Left ventricle myocardium inferior (tissue), 1 donor: Measurements from ENCODE around the gene SLC48A1. TPM values are rescaled to one million over a fixed set of nuclear protein-coding genes. Genes with fewer than 3 reads are reported as not detected.

Source experiments
- DNase-seq: peaks from one replicate; pipeline ENCODE4 v3.0.0-alpha.2; 2020
- H3K27ac ChIP-seq: fragments of 200-600 bp; replicated peaks from 2 replicates; pipeline ENCODE4 v1.8.0; 2021
- H3K27me3 ChIP-seq: fragments of 200-600 bp; 2 replicates; pipeline ENCODE4 v1.8.0; 2021; ENCODE audit warnings: low read depth
- H3K36me3 ChIP-seq: fragments of 200-600 bp; 2 replicates; pipeline ENCODE4 v1.8.0; 2021
- H3K4me1 ChIP-seq: fragments of 200-600 bp; 2 replicates; pipeline ENCODE4 v1.8.0; 2021
- H3K4me3 ChIP-seq: fragments of 200-600 bp; 2 replicates; pipeline ENCODE4 v1.8.0; 2021; ENCODE audit warnings: mild to moderate bottlenecking, moderate library complexity
- H3K9me3 ChIP-seq: fragments of 200-600 bp; replicated peaks from 2 replicates; pipeline ENCODE4 v1.8.0; 2021
- CTCF ChIP-seq: fragments of 200-600 bp; IDR thresholded peaks from 2 replicates; pipeline ENCODE4 v1.8.0; 2021; ENCODE audit warnings: antibody characterized with exemption, mild to moderate bottlenecking, borderline replicate concordance
- intact Hi-C: fragments of 100-400 bp; cut with micrococcal nuclease; formaldehyde crosslinking; loops from one replicate; pipeline ENCODE4 v1.11.0; 2022
- total RNA-seq: library from RNA; stranded (reverse); fragmentation: NEBNext Ultra II Directional; extraction: Animal tissue kit (Norgen Biotek cat#: 25700); gene quantifications from one replicate; pipeline ENCODE4 v1.2.1, GENCODE V29; 2021
- donor health status: DM: no; HTN: yes; CAD: no; lungs with severe emphysema.

SLC48A1 gene
- total RNA-seq, 1 donor from 2014 or later, result 25.3 TPM

DNA sequence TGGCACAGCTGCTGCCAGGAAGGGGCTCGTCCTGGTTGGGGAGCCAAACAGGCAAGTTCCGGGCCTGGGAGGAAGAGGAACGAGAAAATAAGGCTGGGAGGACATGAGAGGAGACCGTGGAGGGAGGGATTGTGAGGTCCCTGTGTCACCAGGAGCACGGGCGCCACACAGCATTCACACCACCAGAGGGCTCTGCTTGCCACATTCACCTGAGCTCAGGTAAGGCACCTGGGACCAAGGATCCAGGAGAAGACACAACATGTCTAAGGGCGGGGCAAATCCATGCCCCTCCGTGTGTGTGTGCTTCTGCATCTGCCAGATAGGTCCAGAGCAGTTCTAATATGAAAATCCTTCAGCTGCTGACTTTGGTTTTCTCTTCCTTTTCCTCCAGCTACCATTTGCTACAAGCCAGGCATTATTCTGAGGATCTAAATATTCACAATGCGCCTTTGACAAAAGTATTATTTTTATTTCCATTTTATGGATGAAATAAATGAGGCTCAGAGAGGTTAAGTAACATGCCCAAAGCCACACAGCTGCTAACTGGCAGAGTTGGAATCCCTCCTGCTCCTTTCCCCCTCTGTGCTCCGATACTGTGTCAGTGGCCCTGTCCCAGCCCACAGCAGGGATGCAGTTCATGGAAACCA, 28.9 kb upstream of the SLC48A1 start:
- peaks cover 51% of the 10 kb centered on the region for H3K4me1 ChIP-seq
- no peak for DNase-seq
- H3K4me3 ChIP-seq, result no peak overlapping the region
- H3K36me3 ChIP-seq, result peaks cover 28% of the 10 kb centered on the region
- no peaks in the 10 kb centered on the region for H3K9me3 ChIP-seq
- no peaks in the 10 kb centered on the region for H3K27me3 ChIP-seq
- TF ChIP-seq CTCF, result peak; percentile 49
- intact Hi-C loops, result no loop called here
- H3K27ac ChIP-seq, result no peak overlapping the region

DNA sequence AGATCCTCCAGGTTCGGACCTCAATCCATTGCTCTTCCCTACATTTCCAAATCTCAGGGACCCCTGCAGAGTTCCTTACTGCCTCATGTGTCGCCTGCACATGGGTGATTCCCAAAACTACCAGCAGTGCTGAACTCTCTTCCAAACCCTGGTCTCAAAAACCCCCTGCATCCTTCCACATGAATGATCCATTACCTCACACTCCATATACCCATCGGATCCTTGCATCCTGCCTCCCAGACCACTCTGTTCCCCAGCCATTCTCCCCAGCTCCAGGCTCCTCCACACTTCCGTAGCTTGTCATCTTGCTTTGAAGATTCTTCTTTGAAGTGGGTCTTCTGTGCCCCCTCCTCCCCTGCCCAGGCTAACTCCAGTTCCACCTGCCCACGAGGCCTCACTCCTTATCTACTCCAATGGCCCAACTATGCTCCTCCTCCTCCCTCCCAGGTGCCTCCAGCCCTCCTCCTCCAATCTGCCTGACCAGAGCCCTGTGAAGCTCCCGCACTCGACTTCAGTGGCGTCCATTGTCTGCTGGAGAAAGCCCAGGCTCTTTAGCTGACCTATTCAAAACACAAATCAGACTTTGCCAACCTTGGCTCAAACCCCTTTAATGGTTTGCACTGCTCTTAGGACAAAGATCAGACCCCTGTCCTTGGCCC, 28.1 kb upstream of the SLC48A1 start:
- no peak overlapping the region for H3K4me3 ChIP-seq
- TF ChIP-seq CTCF, result no peak
- no peaks in the 10 kb centered on the region for H3K27me3 ChIP-seq
- DNase-seq, result no peak
- H3K36me3 ChIP-seq, result peaks cover 28% of the 10 kb centered on the region
- H3K4me1 ChIP-seq, result peaks cover 44% of the 10 kb centered on the region
- H3K9me3 ChIP-seq, result no peaks in the 10 kb centered on the region
- H3K27ac ChIP-seq, result peak overlapping the region; percentile 2
- intact Hi-C loops, result no loop called here

- intact Hi-C loops, result no loop called here
- peaks cover 35% of the 10 kb centered on the region for H3K36me3 ChIP-seq
Observed at GRCh38 chr12:47745485-47746041, 27.5 kb upstream of the SLC48A1 start.

DNA sequence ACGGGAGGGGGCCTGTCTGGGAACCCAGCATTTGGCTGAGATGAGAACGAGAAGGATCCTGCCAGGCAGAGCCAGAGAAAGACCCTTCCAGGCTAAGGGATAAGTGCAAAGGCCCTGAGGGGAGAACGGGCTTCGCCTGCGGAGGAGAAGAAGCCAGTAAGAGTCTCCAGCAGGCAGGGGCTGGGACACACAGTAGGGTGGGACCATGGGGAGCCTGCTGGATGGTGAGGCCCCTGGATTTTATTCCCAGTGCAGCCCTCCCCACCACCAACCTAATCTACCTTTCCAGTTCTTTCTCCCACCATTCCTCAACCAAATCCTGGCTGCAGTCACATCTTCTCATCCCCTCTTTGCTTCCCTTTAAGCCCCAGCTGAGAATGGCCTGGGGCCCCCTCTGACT, 27.0 kb upstream of the SLC48A1 start:
- peaks cover 43% of the 10 kb centered on the region for H3K4me1 ChIP-seq
- H3K9me3 ChIP-seq, result no peaks in the 10 kb centered on the region
- no peaks in the 10 kb centered on the region for H3K27me3 ChIP-seq
- no peak overlapping the region for H3K27ac ChIP-seq
- no peak for TF ChIP-seq CTCF
- intact Hi-C loops, result no loop called here
- DNase-seq, result no peak
- peaks cover 36% of the 10 kb centered on the region for H3K36me3 ChIP-seq
- no peak overlapping the region for H3K4me3 ChIP-seq

More at GRCh38 chr12:47745485-47746041, 27.5 kb upstream of the SLC48A1 start:
- no peaks in the 10 kb centered on the region for H3K9me3 ChIP-seq
- H3K27ac ChIP-seq, result peak overlapping the region; percentile 2
- no peak overlapping the region for H3K4me3 ChIP-seq
- H3K4me1 ChIP-seq, result peaks cover 43% of the 10 kb centered on the region
- TF ChIP-seq CTCF, result no peak
- DNase-seq, result peak; percentile 34
- H3K27me3 ChIP-seq, result no peaks in the 10 kb centered on the region

GRCh38 chr12:47746523-47746922, 26.5 kb upstream of the SLC48A1 start:
- H3K27me3 ChIP-seq, result no peaks in the 10 kb centered on the region
- no peak overlapping the region for H3K4me3 ChIP-seq
- H3K36me3 ChIP-seq, result peaks cover 36% of the 10 kb centered on the region
- H3K9me3 ChIP-seq, result no peaks in the 10 kb centered on the region
- H3K27ac ChIP-seq, result no peak overlapping the region
- DNase-seq, result no peak
- intact Hi-C loops, result no loop called here
- no peak for TF ChIP-seq CTCF
- peaks cover 43% of the 10 kb centered on the region for H3K4me1 ChIP-seq
